Cardiac fibroblast (primary cell): Measurements from ENCODE around the gene SURF1.
A peak's percentile ranks its signal among the peaks of the same experiment; 100 is the strongest.
"Not testable (repeated sequence)": the region's sequence is repeated elsewhere in the genome, so short reads cannot be mapped to it uniquely, and the experiment has no call there.

Experiments used
- DNase-seq, 2 donors: peaks; one replicate each; pipeline versions ENCODE4 v3.0.0 to v3.0.0-alpha.2; 2010; ENCODE audit warnings: low read depth in 2 of 2
- H3K4me3 ChIP-seq, 2 donors: replicated peaks in 1 of 2; 1 replicate in 1 of 2; 2 replicates in 1 of 2; pipeline ENCODE4 v1.5.1; 2011; ENCODE audit warnings: low read depth in 2 of 2, low read length in 2 of 2, mild to moderate bottlenecking in 2 of 2, moderate library complexity in 1 of 2
- CTCF ChIP-seq: IDR thresholded peaks from one replicate; pipeline ENCODE4 v1.5.1; 2011; ENCODE audit warnings: low read depth, mild to moderate bottlenecking, low read length, inconsistent platforms

The SURF1 gene

GRCh38 chr9:133331221-133331620 lies 25.1 kb downstream of the SURF1 start:
- no peak for DNase-seq
- no peak for TF ChIP-seq CTCF

GRCh38 chr9:133329306-133330156 lies 26.8 kb downstream of the SURF1 start:
- DNase-seq = peak in 1 of 2 donors; percentile 37
- TF ChIP-seq CTCF = peak; percentile 60
- not testable (repeated sequence) for H3K4me3 ChIP-seq

More at GRCh38 chr9:133331221-133331620, 25.1 kb downstream of the SURF1 start:
- no peak overlapping the region for H3K4me3 ChIP-seq

GRCh38 chr9:133327834-133328484 lies 28.3 kb downstream of the SURF1 start:
- H3K4me3 ChIP-seq = no peak overlapping the region
- no peak for TF ChIP-seq CTCF
- no peak for DNase-seq

- not testable (repeated sequence) for H3K4me3 ChIP-seq, DNase-seq
Observed at GRCh38 chr9:133327021-133327420, 29.3 kb downstream of the SURF1 start.

- no peak for DNase-seq
- no peak for TF ChIP-seq CTCF
- H3K4me3 ChIP-seq = no peak overlapping the region
Observed at GRCh38 chr9:133323991-133324703, 32.1 kb downstream of the SURF1 start.

GRCh38 chr9:133323211-133323610 lies 33.1 kb downstream of the SURF1 start:
- DNase-seq = no peak
- TF ChIP-seq CTCF = no peak
- H3K4me3 ChIP-seq = no peak overlapping the region

GRCh38 chr9:133322701-133323100 lies 33.6 kb downstream of the SURF1 start:
- no peak overlapping the region for H3K4me3 ChIP-seq
- DNase-seq = no peak
- TF ChIP-seq CTCF = no peak
